Fibroblast of mammary gland (primary cell): Measurements from ENCODE around the gene MAP2.

Experiments
- DNase-seq: peaks from one replicate; pipeline ENCODE4 v3.0.0-alpha.2; 2010; ENCODE audit warnings: low read depth
- H3K4me3 ChIP-seq: 2 replicates; pipeline ENCODE4 v1.5.1; 2011; ENCODE audit warnings: low read depth, mild to moderate bottlenecking, low read length, moderate library complexity; ENCODE audit not compliant: control insufficient read depth
- TF ChIP-seq, protein P1 (sequence below): conservative IDR thresholded peaks from 2 replicates; pipeline ENCODE4 v1.5.1; 2011; ENCODE audit warnings: low read depth, low read length, inconsistent platforms; ENCODE audit not compliant: control insufficient read depth, insufficient read depth

Gene MAP2

DNA sequence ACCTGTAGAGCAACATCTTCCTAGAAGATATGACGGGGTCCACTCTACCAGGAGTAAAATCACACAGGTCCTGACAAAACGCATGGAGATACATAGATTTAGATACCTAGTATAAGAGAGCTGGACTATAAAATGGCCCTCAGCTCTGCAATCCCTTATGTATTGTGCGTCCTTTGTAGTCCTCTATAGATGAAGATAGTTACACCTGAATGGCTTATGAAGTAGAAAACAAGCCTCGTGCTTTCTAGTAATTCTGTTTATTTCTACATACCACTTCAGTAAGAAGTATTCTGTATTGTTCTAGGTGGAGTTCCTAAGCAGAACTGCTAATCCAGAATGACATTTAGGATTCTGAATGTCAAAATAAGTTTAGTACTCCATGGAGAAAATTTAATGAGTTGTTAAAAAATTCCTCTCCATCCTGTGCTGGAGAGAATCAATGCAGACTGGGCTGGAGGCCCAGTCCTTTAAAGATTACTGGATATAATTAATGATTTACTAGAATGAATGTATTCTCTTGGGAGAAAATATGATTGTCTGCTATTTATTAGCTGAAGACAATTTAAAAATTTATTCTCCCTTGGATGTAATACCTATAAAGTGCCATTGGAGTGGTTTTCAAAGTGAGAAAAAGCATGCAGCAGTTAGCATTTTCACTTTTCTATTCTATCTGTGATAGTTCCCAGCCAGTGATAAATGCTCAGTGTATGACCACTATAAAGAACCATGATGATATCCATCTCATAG lies 200.5 kb downstream of the MAP2 start:
- TF ChIP-seq, protein P1, sequence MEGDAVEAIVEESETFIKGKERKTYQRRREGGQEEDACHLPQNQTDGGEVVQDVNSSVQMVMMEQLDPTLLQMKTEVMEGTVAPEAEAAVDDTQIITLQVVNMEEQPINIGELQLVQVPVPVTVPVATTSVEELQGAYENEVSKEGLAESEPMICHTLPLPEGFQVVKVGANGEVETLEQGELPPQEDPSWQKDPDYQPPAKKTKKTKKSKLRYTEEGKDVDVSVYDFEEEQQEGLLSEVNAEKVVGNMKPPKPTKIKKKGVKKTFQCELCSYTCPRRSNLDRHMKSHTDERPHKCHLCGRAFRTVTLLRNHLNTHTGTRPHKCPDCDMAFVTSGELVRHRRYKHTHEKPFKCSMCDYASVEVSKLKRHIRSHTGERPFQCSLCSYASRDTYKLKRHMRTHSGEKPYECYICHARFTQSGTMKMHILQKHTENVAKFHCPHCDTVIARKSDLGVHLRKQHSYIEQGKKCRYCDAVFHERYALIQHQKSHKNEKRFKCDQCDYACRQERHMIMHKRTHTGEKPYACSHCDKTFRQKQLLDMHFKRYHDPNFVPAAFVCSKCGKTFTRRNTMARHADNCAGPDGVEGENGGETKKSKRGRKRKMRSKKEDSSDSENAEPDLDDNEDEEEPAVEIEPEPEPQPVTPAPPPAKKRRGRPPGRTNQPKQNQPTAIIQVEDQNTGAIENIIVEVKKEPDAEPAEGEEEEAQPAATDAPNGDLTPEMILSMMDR: no peak
- no peak overlapping the region for H3K4me3 ChIP-seq
- no peak for DNase-seq

DNA sequence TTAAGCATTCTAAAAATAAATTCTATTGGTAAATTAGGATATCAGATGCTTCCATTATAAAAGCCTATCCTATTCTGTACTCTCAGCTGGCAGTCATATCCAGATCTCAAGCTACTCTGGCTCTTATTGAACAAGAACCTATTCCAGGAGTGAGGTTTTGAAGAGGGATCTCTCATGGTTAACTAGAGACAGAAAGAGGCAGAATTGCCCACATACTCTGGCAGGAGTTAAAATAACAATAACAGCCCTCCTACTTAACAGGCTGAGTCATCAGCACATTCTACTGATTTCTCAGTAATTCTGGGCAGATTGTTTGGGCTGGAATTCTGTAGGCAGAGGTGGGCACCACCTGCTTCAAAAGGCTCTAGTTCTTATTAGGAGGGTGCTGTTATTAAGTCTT lies 205.8 kb downstream of the MAP2 start:
- no peak overlapping the region for H3K4me3 ChIP-seq
- TF ChIP-seq, protein P1: no peak
- peak; percentile 65 for DNase-seq

DNA sequence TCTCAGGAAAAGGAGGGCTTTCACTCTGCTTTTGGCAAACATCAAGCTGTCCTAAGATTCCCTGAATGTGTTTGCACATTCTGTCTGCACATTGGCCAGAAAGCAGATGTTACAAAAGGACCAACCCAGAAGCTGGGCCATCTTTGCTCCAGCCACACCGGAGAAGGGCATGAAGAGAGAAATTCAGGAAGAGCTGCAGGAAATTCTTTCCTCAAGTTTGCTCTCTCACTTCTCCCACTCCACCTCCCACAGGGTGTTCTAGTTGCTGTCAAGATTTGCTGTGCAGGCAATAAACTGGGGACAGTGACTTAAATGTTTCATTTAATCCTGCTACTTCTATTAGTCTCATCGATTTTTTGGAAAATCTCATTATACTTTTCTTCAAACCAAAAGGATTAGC lies 210.1 kb downstream of the MAP2 start:
- no peak overlapping the region for H3K4me3 ChIP-seq
- TF ChIP-seq, protein P1: no peak
- no peak for DNase-seq

DNA sequence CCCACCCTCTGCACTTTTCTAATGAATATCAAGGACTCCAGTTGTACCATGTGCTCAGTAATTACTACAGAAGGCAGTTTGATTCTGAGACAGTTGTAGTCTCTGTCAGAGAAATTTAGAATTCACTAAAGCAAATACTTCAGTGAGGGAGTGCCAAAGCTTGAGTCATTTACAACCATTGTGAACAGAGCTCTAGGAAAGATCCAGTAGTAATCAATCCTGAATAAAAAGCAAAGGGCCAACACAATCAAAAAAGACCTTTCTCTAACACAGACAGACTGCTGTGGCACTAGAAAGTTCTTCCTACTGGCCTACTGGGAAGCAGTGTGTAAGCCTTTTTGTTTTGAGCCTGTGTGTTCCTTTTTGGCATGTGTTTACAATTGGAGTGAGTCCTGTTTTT lies 212.2 kb downstream of the MAP2 start:
- TF ChIP-seq, protein P1: no peak
- peak; percentile 18 for DNase-seq
- H3K4me3 ChIP-seq: no peak overlapping the region

DNA sequence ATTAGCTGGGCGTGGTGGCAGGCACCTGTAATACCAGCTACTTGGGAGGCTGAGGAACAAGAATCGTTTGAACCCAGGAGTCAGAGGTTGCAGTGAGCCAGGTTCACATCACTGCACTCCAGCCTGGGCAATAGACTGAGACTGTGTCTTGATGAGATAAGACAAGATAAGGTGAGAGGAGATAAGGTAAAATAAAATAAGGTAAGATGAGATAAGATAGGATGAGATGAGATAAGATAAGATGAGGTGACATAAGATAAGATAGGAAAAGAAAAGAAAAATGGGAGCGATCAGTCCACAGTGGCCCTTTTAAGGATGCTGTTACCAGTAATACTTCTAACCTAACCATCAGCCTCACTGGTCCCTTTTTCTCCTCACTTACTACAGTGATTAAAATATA lies 213.4 kb downstream of the MAP2 start:
- TF ChIP-seq, protein P1: no peak
- H3K4me3 ChIP-seq: no peak overlapping the region
- no peak for DNase-seq

DNA sequence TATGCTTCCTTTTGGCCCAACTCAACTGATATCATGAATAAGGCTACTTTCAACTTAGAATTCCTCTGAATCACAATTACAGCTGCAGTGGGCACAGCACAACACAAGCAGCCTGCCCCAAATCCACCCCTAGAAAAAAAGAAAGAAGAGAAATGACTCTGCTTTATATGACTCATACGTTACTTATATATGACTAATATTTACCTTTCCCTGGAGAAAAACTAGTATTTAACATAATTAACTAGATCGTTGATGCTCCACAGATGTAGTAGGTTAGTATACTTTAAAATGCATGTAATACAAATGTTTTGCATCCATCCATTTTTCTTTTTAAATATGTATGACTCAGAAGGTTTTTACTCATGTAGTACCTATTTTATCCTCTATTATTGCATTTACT lies 214.5 kb downstream of the MAP2 start:
- TF ChIP-seq, protein P1: no peak
- no peak overlapping the region for H3K4me3 ChIP-seq
- peak; percentile 79 for DNase-seq
